ENCODE results near the gene FBXO2.

Gene FBXO2

DNA sequence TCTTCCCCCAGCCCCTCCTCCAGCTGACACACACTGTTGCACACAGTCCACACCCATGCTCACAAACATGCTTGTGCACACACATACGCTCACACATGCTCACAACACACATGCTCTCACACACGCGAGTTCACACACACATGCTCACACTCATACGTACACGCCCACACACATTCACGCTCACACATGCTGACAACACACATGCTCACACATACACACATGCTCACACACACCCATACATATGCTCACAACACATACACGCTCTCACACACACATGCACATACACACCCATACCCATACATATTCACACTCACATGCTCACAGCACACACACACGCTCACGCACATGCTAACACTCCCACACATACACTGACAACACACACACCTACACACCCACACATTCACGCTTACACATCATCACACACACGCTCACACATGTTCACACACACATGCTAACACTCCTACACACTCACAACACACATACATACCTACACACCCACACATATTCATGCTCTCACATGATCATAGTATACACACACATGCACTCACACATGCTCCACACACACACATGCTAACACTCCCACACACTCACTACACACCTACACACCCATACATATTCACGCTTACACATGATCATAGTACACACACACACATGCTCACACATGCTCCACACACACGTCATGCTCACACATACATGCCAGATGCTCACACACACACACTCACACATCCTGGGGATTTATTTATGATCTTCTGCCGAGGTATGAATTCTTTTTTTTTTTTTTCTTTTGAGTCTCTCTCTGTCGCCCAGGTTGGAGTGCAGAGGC is 48.0 kb upstream of the FBXO2 start:
- H3K4me2 ChIP-seq (ENCODE audit: low read depth, low read length, poor library complexity, severe bottlenecking) = no peak overlapping the region
- H3K4me3 ChIP-seq (ENCODE audit: low read length, poor library complexity, severe bottlenecking) = no peak overlapping the region
- no peak overlapping the region for H3K9ac ChIP-seq (ENCODE audit: low read depth, low read length, poor library complexity, severe bottlenecking)
- TF ChIP-seq, protein P1, sequence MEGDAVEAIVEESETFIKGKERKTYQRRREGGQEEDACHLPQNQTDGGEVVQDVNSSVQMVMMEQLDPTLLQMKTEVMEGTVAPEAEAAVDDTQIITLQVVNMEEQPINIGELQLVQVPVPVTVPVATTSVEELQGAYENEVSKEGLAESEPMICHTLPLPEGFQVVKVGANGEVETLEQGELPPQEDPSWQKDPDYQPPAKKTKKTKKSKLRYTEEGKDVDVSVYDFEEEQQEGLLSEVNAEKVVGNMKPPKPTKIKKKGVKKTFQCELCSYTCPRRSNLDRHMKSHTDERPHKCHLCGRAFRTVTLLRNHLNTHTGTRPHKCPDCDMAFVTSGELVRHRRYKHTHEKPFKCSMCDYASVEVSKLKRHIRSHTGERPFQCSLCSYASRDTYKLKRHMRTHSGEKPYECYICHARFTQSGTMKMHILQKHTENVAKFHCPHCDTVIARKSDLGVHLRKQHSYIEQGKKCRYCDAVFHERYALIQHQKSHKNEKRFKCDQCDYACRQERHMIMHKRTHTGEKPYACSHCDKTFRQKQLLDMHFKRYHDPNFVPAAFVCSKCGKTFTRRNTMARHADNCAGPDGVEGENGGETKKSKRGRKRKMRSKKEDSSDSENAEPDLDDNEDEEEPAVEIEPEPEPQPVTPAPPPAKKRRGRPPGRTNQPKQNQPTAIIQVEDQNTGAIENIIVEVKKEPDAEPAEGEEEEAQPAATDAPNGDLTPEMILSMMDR (conservative IDR thresholded peaks at IDR 0.05; ENCODE audit: low read length) = no peak
- no peak for TF ChIP-seq EZH2phosphoT487 (IDR thresholded peaks at IDR 0.05; ENCODE audit: borderline replicate concordance)
- H3K79me2 ChIP-seq (ENCODE audit: insufficient read depth, low read length) = peaks cover 4% of the 10 kb centered on the region; the same call in 1 of the 2 replicates
- H3K27me3 ChIP-seq (ENCODE audit: insufficient read depth, low read length, poor library complexity, severe bottlenecking) = no peaks in the 10 kb centered on the region
- H3F3A ChIP-seq (ENCODE audit: low read depth) = no peaks in the 10 kb centered on the region
- H4K20me1 ChIP-seq (ENCODE audit: insufficient read depth, low read length, poor library complexity, severe bottlenecking) = no peaks in the 10 kb centered on the region
- H3K9me3 ChIP-seq (ENCODE audit: insufficient read depth, low read depth, low read length) = no peaks in the 10 kb centered on the region
- H3K9me2 ChIP-seq (replicated peaks; ENCODE audit: low read depth, low read length) = no peaks in the 10 kb centered on the region
- H3K36me3 ChIP-seq (ENCODE audit: insufficient read depth, low read length) = no peaks in the 10 kb centered on the region
- peaks cover 25% of the 10 kb centered on the region for H3K4me1 ChIP-seq (ENCODE audit: insufficient read depth, low read length, poor library complexity, severe bottlenecking)
- no peak overlapping the region for H2AFZ ChIP-seq (ENCODE audit: low read length)

DNA sequence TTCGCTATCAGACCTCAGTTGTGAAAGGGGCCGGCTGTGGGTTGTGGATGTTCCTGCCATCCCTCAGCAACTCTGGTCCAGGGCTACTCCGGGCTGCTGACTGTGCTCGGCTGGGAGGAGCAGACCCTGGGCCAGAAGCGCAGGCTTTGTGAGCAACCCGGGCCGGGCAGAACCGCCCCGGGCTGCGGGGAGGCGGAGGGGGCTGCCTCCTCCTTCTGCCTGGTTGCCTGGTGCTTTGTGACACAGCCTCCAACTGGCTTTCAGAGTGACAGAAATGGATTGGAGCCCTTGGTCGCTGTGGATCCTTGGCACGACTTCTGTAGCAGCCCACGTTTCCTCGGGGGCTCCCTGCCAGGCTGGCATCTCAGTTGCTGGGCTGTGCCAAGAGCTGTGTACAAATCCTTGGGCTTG is 47.3 kb upstream of the FBXO2 start:
- H3K9ac ChIP-seq (ENCODE audit: low read depth, low read length, poor library complexity, severe bottlenecking) = no peak overlapping the region
- no peaks in the 10 kb centered on the region for H3K27me3 ChIP-seq (ENCODE audit: insufficient read depth, low read length, poor library complexity, severe bottlenecking)
- peaks cover 29% of the 10 kb centered on the region for H3K4me1 ChIP-seq (ENCODE audit: insufficient read depth, low read length, poor library complexity, severe bottlenecking)
- no peaks in the 10 kb centered on the region for H4K20me1 ChIP-seq (ENCODE audit: insufficient read depth, low read length, poor library complexity, severe bottlenecking)
- H2AFZ ChIP-seq (ENCODE audit: low read length) = no peak overlapping the region
- H3K9me2 ChIP-seq (replicated peaks; ENCODE audit: low read depth, low read length) = no peaks in the 10 kb centered on the region
- no peaks in the 10 kb centered on the region for H3K9me3 ChIP-seq (ENCODE audit: insufficient read depth, low read depth, low read length)
- no peak overlapping the region for H3K4me3 ChIP-seq (ENCODE audit: low read length, poor library complexity, severe bottlenecking)
- TF ChIP-seq, protein P1 (conservative IDR thresholded peaks at IDR 0.05; ENCODE audit: low read length) = no peak
- TF ChIP-seq EZH2phosphoT487 (IDR thresholded peaks at IDR 0.05; ENCODE audit: borderline replicate concordance) = no peak
- H3K79me2 ChIP-seq (ENCODE audit: insufficient read depth, low read length) = peaks cover 4% of the 10 kb centered on the region; the same call in 1 of the 2 replicates
- no peak overlapping the region for H3K4me2 ChIP-seq (ENCODE audit: low read depth, low read length, poor library complexity, severe bottlenecking)
- no peaks in the 10 kb centered on the region for H3K36me3 ChIP-seq (ENCODE audit: insufficient read depth, low read length)
- no peaks in the 10 kb centered on the region for H3F3A ChIP-seq (ENCODE audit: low read depth)

DNA sequence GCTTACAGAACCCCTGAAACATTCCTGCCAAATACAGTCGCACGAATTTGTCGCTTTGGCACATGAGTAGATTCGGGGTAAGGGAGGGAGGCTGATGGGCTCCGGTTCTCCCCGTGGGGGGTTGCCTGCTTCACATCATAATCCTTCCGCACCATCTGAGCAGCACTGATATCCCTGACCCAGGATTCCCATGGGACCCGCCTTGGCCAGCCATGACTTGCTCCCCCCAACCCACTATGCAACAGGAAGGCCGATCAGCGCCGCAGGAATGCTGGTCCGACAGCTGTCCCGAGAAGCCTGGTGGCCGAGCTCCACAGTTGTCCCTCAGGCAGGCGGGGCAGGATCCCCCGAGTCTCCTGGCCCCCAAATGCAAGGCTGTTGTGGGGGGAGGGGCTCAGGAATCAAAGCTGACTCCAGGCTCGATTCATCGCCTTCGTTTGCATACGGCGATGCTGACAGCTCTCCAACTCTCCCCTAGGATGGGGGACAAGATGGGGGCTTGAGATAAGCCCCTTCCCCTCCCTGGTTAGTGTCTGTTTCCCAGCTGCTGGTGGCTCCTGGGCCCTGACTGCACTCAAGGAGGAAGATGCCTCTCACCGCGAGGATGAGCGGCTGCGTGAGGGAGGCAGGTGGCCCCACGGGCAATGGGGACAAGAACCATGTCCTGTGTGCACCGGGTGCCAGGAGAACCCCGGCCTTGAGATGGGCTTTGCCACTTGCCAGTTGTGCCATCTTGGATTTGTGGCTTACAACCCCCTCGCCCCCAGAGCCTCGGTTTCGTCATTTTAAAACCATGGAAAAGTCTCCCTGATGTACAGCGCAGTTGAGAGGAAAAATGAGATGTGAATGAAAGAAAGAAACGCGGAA is 46.6 kb upstream of the FBXO2 start:
- no peaks in the 10 kb centered on the region for H3K27me3 ChIP-seq (ENCODE audit: insufficient read depth, low read length, poor library complexity, severe bottlenecking)
- H3K9me3 ChIP-seq (ENCODE audit: insufficient read depth, low read depth, low read length) = no peaks in the 10 kb centered on the region
- H3K9ac ChIP-seq (ENCODE audit: low read depth, low read length, poor library complexity, severe bottlenecking) = no peak overlapping the region
- H2AFZ ChIP-seq (ENCODE audit: low read length) = no peak overlapping the region
- H3K4me2 ChIP-seq (ENCODE audit: low read depth, low read length, poor library complexity, severe bottlenecking) = no peak overlapping the region
- H3K4me3 ChIP-seq (ENCODE audit: low read length, poor library complexity, severe bottlenecking) = no peak overlapping the region
- H3F3A ChIP-seq (ENCODE audit: low read depth) = no peaks in the 10 kb centered on the region
- peaks cover 30% of the 10 kb centered on the region for H3K4me1 ChIP-seq (ENCODE audit: insufficient read depth, low read length, poor library complexity, severe bottlenecking)
- TF ChIP-seq EZH2phosphoT487 (IDR thresholded peaks at IDR 0.05; ENCODE audit: borderline replicate concordance) = no peak
- TF ChIP-seq, protein P1 (conservative IDR thresholded peaks at IDR 0.05; ENCODE audit: low read length) = no peak
- H3K36me3 ChIP-seq (ENCODE audit: insufficient read depth, low read length) = no peaks in the 10 kb centered on the region
- no peaks in the 10 kb centered on the region for H4K20me1 ChIP-seq (ENCODE audit: insufficient read depth, low read length, poor library complexity, severe bottlenecking)
- no peaks in the 10 kb centered on the region for H3K9me2 ChIP-seq (replicated peaks; ENCODE audit: low read depth, low read length)
- peaks cover 4% of the 10 kb centered on the region; the same call in 1 of the 2 replicates for H3K79me2 ChIP-seq (ENCODE audit: insufficient read depth, low read length)
